HFFc6 (cell line): Measurements from ENCODE around the gene MRPS14. TPM values are rescaled to one million over a fixed set of nuclear protein-coding genes. Genes with fewer than 3 reads are reported as not detected.
"Not testable (repeated sequence)": the region's sequence is repeated elsewhere in the genome, so short reads cannot be mapped to it uniquely, and the experiment has no call there.

Source experiments
- DNase-seq: peaks from one replicate; pipeline ENCODE4 v3.0.0-alpha.2; 2018
- H3K27ac Mint-ChIP-seq: 2 replicates; pipeline ENCODE4 v1.8.0; 2020; ENCODE audit warnings: mild to moderate bottlenecking, mixed read lengths
- H3K27me3 Mint-ChIP-seq: 2 replicates; pipeline ENCODE4 v1.8.0; 2021; ENCODE audit warnings: mild to moderate bottlenecking, moderate library complexity, mixed read lengths; ENCODE audit not compliant: insufficient read depth
- H3K36me3 Mint-ChIP-seq: 2 replicates; pipeline ENCODE4 v1.8.0; 2021; ENCODE audit warnings: low read depth, mixed read lengths
- H3K4me1 Mint-ChIP-seq: 2 replicates; pipeline ENCODE4 v1.8.0; 2020; ENCODE audit warnings: low read depth, mixed read lengths
- H3K4me3 Mint-ChIP-seq: 2 replicates; pipeline ENCODE4 v1.8.0; 2020; ENCODE audit warnings: mild to moderate bottlenecking, moderate library complexity, mixed read lengths
- H3K9me3 Mint-ChIP-seq: 2 replicates; pipeline ENCODE4 v1.8.0; 2020; ENCODE audit warnings: mild to moderate bottlenecking, mixed read lengths
- total RNA-seq, 6 experiments: library from RNA; stranded (reverse); fragmentation: NEBNext Ultra II Directional; extraction: Animal tissue kit (Norgen Biotek cat#: 25700); gene quantifications; 2 replicates in 1 of 6; 3 replicates in 5 of 6; pipeline ENCODE4 v1.2.3, GENCODE V29; 2021
- TF ChIP-seq, protein P1 (sequence below): fragments of 200-600 bp; sonication (generic); IDR thresholded peaks from 2 replicates; pipeline ENCODE4 v1.5.0; 2021; ENCODE audit warnings: antibody characterized with exemption, mild to moderate bottlenecking

Gene MRPS14
- total RNA-seq, 6 experiments from 2014 or later, result 30.1 to 43.4 (median 36.6) TPM

DNA sequence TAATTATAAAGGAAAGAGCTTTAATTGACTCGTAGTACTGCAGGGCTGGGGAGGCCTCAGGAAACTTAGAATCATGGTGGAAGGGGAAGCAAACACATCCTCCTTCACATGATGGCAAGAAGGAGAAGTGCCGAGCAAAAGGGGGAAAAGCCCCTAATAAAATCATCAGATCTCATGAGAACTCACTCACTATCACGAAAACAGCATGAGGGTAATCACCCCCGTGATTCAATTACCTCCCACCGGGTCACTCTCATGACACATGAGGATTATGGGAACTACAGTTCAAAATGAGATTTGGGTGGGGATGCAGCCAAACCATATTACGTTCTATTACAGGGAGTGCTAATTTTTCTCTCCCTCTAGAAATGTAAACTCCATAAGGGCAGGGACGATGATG is 14.2 kb upstream of the MRPS14 start:
- Mint-ChIP-seq H3K36me3 (no peaks in the 10 kb centered on the region), H3K4me1 (no peaks in the 10 kb centered on the region), H3K9me3 (no peaks in the 10 kb centered on the region), H3K27me3 (peaks cover 15% of the 10 kb centered on the region; the same call in 1 of the 2 replicates), H3K4me3 (no peak overlapping the region), H3K27ac (no peak overlapping the region)
- no peak for DNase-seq
- TF ChIP-seq, protein P1, sequence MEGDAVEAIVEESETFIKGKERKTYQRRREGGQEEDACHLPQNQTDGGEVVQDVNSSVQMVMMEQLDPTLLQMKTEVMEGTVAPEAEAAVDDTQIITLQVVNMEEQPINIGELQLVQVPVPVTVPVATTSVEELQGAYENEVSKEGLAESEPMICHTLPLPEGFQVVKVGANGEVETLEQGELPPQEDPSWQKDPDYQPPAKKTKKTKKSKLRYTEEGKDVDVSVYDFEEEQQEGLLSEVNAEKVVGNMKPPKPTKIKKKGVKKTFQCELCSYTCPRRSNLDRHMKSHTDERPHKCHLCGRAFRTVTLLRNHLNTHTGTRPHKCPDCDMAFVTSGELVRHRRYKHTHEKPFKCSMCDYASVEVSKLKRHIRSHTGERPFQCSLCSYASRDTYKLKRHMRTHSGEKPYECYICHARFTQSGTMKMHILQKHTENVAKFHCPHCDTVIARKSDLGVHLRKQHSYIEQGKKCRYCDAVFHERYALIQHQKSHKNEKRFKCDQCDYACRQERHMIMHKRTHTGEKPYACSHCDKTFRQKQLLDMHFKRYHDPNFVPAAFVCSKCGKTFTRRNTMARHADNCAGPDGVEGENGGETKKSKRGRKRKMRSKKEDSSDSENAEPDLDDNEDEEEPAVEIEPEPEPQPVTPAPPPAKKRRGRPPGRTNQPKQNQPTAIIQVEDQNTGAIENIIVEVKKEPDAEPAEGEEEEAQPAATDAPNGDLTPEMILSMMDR, result no peak

DNA sequence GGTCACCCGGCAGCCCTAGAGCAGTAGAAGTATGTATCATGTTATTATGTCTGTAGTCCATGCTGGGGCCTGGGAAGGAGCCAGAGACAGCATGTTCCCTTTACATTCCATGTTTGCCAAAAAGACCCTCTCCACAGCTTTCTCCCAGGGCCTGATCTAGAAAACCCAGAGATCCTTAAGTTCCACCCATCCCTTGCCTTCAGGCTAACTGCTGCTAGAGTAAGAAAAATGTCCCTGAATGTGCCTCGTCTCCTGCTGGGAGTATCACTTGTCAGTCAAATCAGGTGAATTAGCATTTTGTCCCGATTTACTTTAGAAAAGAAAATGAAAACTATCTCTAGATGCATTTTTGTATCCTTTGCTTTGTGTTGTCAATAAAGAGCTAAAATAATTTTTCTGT is 13.3 kb upstream of the MRPS14 start:
- no peak for DNase-seq
- H3K36me3 Mint-ChIP-seq, result no peaks in the 10 kb centered on the region
- TF ChIP-seq, protein P1, result no peak

DNA sequence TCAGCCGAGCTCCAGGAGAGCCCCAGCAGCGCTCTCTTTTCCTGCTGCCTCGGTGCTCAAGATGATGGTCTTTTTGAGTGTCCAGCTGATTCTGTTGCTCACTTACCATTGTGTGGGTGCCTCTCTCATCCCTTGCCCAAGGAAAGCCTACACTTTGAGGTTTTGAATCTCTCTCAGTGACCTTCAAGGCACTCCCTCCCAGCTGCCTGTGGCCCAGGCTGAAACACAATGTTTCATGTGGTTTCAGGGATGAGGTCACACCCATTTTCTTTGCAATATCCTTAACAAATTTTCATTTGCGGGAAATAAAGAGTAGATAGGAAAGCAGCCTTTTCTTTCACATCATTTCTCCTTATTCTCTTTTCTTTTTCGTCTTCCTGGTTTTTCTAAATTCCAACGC is 12.6 kb upstream of the MRPS14 start:
- H3K36me3 Mint-ChIP-seq, result no peaks in the 10 kb centered on the region
- no peak overlapping the region for H3K27ac Mint-ChIP-seq
- H3K9me3 Mint-ChIP-seq, result no peaks in the 10 kb centered on the region

More for the DNA sequence above, 13.3 kb upstream of the MRPS14 start:
- Mint-ChIP-seq H3K9me3 (no peaks in the 10 kb centered on the region), H3K27me3 (peaks cover 16% of the 10 kb centered on the region; the same call in 1 of the 2 replicates), H3K4me3 (no peak overlapping the region), H3K27ac (no peak overlapping the region), H3K4me1 (no peaks in the 10 kb centered on the region)

DNA sequence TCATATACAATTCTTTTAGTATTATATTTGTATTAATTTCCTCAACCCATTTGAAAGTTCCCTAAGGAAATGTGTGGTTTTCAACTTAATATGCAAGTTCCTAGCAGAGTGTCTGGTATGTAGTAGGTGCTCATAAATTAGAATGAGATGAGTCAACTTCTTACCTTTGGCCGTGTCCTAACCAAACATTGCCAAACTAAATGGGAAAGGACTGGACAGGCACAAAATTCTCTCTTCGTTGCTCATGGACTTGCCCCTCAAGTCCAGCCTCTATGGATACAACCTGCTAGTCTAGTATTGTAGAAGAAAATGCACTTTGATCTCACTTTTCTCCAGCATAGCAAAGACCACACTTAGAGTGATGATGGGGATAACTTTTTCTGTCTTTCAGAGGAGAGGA is 11.6 kb upstream of the MRPS14 start:
- Mint-ChIP-seq H3K4me3 (no peak overlapping the region), H3K27ac (no peak overlapping the region), H3K9me3 (no peaks in the 10 kb centered on the region), H3K36me3 (no peaks in the 10 kb centered on the region), H3K27me3 (peaks cover 10% of the 10 kb centered on the region; the same call in 1 of the 2 replicates), H3K4me1 (no peaks in the 10 kb centered on the region)
- TF ChIP-seq, protein P1, result no peak
- no peak for DNase-seq

More for the DNA sequence above, 12.6 kb upstream of the MRPS14 start:
- no peak overlapping the region for H3K4me3 Mint-ChIP-seq
- H3K4me1 Mint-ChIP-seq, result no peaks in the 10 kb centered on the region
- TF ChIP-seq, protein P1, result no peak
- no peak for DNase-seq
- peaks cover 17% of the 10 kb centered on the region; the same call in 1 of the 2 replicates for H3K27me3 Mint-ChIP-seq

DNA sequence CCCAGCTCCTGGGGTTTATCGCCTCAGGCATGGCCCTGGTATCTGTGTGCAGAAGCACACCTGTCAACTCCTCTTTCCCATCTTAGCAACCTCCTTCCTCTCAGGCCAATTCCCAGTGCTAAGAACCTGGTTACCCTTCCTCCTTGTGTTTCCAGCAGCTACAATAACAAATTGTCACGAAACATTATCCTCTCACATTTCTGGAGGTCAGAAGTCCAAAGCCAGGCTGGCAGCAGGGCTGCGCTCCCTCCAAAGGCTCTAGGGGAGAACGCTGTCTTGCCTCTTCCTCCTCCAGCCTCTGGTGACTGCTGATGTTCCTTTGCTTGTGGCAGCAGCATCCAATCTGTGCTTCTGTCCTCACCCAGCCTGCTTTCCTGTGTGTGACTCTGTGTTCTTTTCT is 10.7 kb upstream of the MRPS14 start:
- peaks cover 10% of the 10 kb centered on the region; the same call in 1 of the 2 replicates for H3K27me3 Mint-ChIP-seq
- no peaks in the 10 kb centered on the region for H3K9me3 Mint-ChIP-seq
- DNase-seq, result no peak
- H3K4me1 Mint-ChIP-seq, result peaks cover 6% of the 10 kb centered on the region; the same call in 1 of the 2 replicates
- H3K27ac Mint-ChIP-seq, result no peak overlapping the region
- TF ChIP-seq, protein P1, result no peak
- H3K4me3 Mint-ChIP-seq, result no peak overlapping the region
- no peaks in the 10 kb centered on the region for H3K36me3 Mint-ChIP-seq

DNA sequence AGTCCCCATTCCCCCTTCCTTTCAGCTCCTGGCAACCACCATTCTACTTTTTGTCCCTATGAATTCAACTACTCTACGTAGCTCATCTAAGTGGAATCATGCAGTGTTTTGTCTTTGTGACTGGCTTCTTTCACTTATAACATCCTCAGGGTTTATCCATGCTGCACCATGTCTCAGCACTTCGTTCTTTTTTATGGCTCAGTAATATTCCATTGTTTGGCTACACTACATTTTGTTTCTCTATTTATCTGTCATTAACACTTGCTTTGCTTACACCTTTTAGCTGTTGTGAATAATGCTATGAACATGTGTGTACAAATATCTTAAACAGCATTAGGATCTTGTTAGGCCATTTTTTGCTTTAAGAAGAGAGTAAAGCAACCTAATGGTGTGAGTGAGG is 1.5 kb upstream of the MRPS14 start:
- Mint-ChIP-seq H3K4me1 (peaks cover 33% of the 10 kb centered on the region), H3K9me3 (peaks cover 8% of the 10 kb centered on the region), H3K36me3 (peaks cover 15% of the 10 kb centered on the region; the same call in 1 of the 2 replicates), H3K27ac (no peak overlapping the region), H3K4me3 (no peak overlapping the region), H3K27me3 (no peaks in the 10 kb centered on the region; the same call in 1 of the 2 replicates)
- no peak for DNase-seq
- TF ChIP-seq, protein P1, result no peak

DNA sequence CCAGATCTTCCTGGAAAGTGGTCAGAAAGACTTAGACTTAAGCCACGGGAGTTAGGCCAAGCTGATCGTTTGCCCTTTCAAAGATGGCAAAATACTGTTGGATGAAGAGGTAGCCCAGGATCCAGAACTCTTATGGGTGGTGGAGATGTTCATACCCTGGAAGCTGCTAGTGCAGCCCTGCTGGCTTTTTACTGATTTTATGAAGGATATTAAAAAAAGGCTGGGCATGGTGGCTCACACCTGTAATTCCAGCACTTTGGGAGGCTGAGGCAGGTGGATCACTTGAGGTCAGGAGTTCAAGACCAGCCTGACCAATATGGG is 657 bp upstream of the MRPS14 start:
- Mint-ChIP-seq H3K36me3 (peaks cover 15% of the 10 kb centered on the region; the same call in 1 of the 2 replicates), H3K4me3 (peak overlapping the region; percentile 95), H3K27ac (peak overlapping the region; percentile 82), H3K4me1 (peaks cover 27% of the 10 kb centered on the region)
- H3K9me3 Mint-ChIP-seq, DNase-seq, H3K27me3 Mint-ChIP-seq: not testable (repeated sequence)
